Ovary (tissue), 9 donors: ENCODE results near the gene PPARA. TPM values are rescaled to one million over a fixed set of nuclear protein-coding genes. Genes with fewer than 3 reads are reported as not detected.
"Not testable (repeated sequence)": the region's sequence is repeated elsewhere in the genome, so short reads cannot be mapped to it uniquely, and the experiment has no call there.

ENCODE experiments used
- DNase-seq, 5 donors: peaks; one replicate each; pipeline ENCODE4 v3.0.0-alpha.2; 2019 to 2020
- H3K27ac ChIP-seq, 2 donors: fragments of 200-600 bp; one replicate each; pipeline versions ENCODE4 v1.5.1 to v1.8.0; 2019 to 2022
- H3K27me3 ChIP-seq: fragments of 200-600 bp; one replicate; pipeline ENCODE4 v1.8.0; 2022
- H3K36me3 ChIP-seq: fragments of 200-600 bp; sonication (generic); one replicate; pipeline ENCODE4 v1.5.1; 2019
- H3K4me1 ChIP-seq: one replicate; pipeline ENCODE4 v1.8.1; 2013; ENCODE audit warnings: mild to moderate bottlenecking, moderate library complexity; ENCODE audit not compliant: insufficient read depth
- H3K4me3 ChIP-seq: fragments of 200-600 bp; sonication (generic); one replicate; pipeline ENCODE4 v1.5.1; 2017
- H3K9me3 ChIP-seq, 2 donors: fragments of 200-600 bp in 1 of 2; sonication (generic) in 1 of 2; one replicate each; pipeline versions ENCODE4 v1.5.1 to v1.8.1; 2013 to 2019; ENCODE audit warnings: mild to moderate bottlenecking in 1 of 2, moderate library complexity in 1 of 2
- CTCF ChIP-seq, 3 donors: fragments of 450-650 bp in 2 of 3; fragments of 200-600 bp in 1 of 3; IDR thresholded peaks; one replicate each; pipeline versions ENCODE4 v1.5.1 to v1.8.0; 2016 to 2022; ENCODE audit warnings: antibody characterized with exemption in 3 of 3, mild to moderate bottlenecking in 1 of 3
- EP300 ChIP-seq: sonication (generic); formaldehyde crosslinking; IDR thresholded peaks from one replicate; pipeline ENCODE4 v1.6.1; 2017; ENCODE audit warnings: antibody characterized with exemption
- POLR2A ChIP-seq: fragments of 450-650 bp; IDR thresholded peaks from one replicate; pipeline ENCODE4 v1.6.1; 2017; ENCODE audit warnings: antibody characterized with exemption, mild to moderate bottlenecking, moderate library complexity
- WGBS, 3 donors: extraction: QIAGEN DNeasy Blood & Tissue Kit in 1 of 3; methylation state at CpG; one replicate each; pipeline versions ENCODE4 v1.1.5 to v1.1.7; 2013 to 2017; 5-methylcytosine and 5-hydroxymethylcytosine counted together
- intact Hi-C, 4 donors: fragments of 100-400 bp; cut with DNase I; formaldehyde crosslinking; loops; one replicate each; pipeline versions ENCODE4 v1.11.0 to v1.15.1; 2022 to 2023
- polyA plus RNA-seq, 2 donors: library from polyadenylated mRNA; stranded (reverse); fragments of 200-250 nt in 1 of 2; fragments of 350-450 nt in 1 of 2; fragmentation: Illumina TruSeq in 1 of 2; extraction: RNeasy Lipid Tissue Mini Kit (QIAGEN cat#74804) in 1 of 2; gene quantifications; one replicate each; pipeline ENCODE4 v1.2.3, GENCODE V29; 2013 to 2014
- total RNA-seq, 7 donors: library from RNA; depleted of rRNA in 2 of 7; stranded (reverse); fragments of >200 nt in 2 of 7; fragmentation: NEBNext Ultra II Directional in 3 of 7; extraction: Animal tissue kit (Norgen Biotek cat#: 25700) in 3 of 7; gene quantifications; one replicate each; pipeline versions ENCODE4 v1.1.0 to v1.2.4, GENCODE V29; 2016 to 2023
- donor health status: DM: no; HTN: no; CAD: no; lungs with moderate emphysema.
- donor health status: DM: no; HTN: no; CAD: no.
- donor health status: Bipolar disorder and iron deficiency.
- donor health status: DM: yes; HTN: yes; CAD: no.
- donor health status: DM: no; HTN: no; CAD: no.
- donor health status: DM: yes; HTN: yes; CAD: no.

The PPARA gene
- total and polyA plus RNA-seq, 9 donors: 9.7 to 41.0 (median 29.9) TPM

GRCh38 chr22:46129390-46130041 lies 20.8 kb upstream of the PPARA start:
- TF ChIP-seq EP300 (no peak), POLR2A (no peak), CTCF (IDR thresholded peaks at IDR 0.05) (no peak)
- no peaks in the 10 kb centered on the region for H3K9me3 ChIP-seq
- WGBS, 3 donors: 46 to 56% (median 49%) methylated on average over 26 of the region's 26 CpGs
- no peak overlapping the region for H3K4me3 ChIP-seq
- peaks cover 8% of the 10 kb centered on the region for H3K4me1 ChIP-seq
- H3K27me3 ChIP-seq: no peaks in the 10 kb centered on the region
- H3K36me3 ChIP-seq: no peaks in the 10 kb centered on the region
- intact Hi-C loops: loop anchor here in 3 of 4 donors (5.0 to 10.0 kb wide), 3 partner anchors 135 to 415 kb away; partner anchors contain the start of genes GTSE1 (in 1 of the 3), PKDREJ (in 1 of the 3) and TTC38 (in 1 of the 3)
- peak; percentile 72 to 94 (median 84) for DNase-seq
- H3K27ac ChIP-seq: peak overlapping the region; percentile 30 to 78

- Histone ChIP-seq H3K27ac (peak overlapping the region in 1 of 2 donors; percentile 40), H3K27me3 (no peaks in the 10 kb centered on the region), H3K36me3 (no peaks in the 10 kb centered on the region), H3K9me3 (no peaks in the 10 kb centered on the region), H3K4me3 (no peak overlapping the region), H3K4me1 (peaks cover 9% of the 10 kb centered on the region)
- 75 to 83% (median 80%) methylated on average over 13 of the region's 13 CpGs for WGBS, 3 donors
- peak in 2 of 5 donors; percentile 30 to 48 for DNase-seq
- TF ChIP-seq EP300: no peak
- no peak for TF ChIP-seq CTCF (IDR thresholded peaks at IDR 0.05)
- TF ChIP-seq POLR2A: no peak
- intact Hi-C loops: no loop called here
These were observed 19.2 kb upstream of the PPARA start for GRCh38 chr22:46131151-46131587.

GRCh38 chr22:46132193-46132829 lies 18.0 kb upstream of the PPARA start:
- peaks cover 12% of the 10 kb centered on the region for H3K4me1 ChIP-seq
- H3K36me3 ChIP-seq, H3K27me3 ChIP-seq, intact Hi-C loops, H3K4me3 ChIP-seq, H3K9me3 ChIP-seq, DNase-seq, H3K27ac ChIP-seq: not testable (repeated sequence)
- 87 to 90% (median 88%) methylated on average over 12 of the region's 12 CpGs for WGBS, 3 donors

GRCh38 chr22:46132830-46133587 lies 17.3 kb upstream of the PPARA start:
- intact Hi-C loops: no loop called here

More at GRCh38 chr22:46132830-46133587, 17.3 kb upstream of the PPARA start:
- Histone ChIP-seq H3K9me3 (no peaks in the 10 kb centered on the region), H3K27me3 (no peaks in the 10 kb centered on the region), H3K36me3 (no peaks in the 10 kb centered on the region), H3K4me1 (peaks cover 12% of the 10 kb centered on the region), H3K27ac (no peak overlapping the region), H3K4me3 (no peak overlapping the region)
- no peak for DNase-seq
- TF ChIP-seq EP300: no peak
- TF ChIP-seq CTCF (IDR thresholded peaks at IDR 0.05): no peak
- TF ChIP-seq POLR2A: no peak
- WGBS, 3 donors: 86 to 89% (median 86%) methylated on average over 18 to 19 of the region's 19 CpGs
